ENCODE data around the gene TMEM39A. TPM values are rescaled to one million over a fixed set of nuclear protein-coding genes. Genes with fewer than 3 reads are reported as not detected.

Gene TMEM39A
- polyA plus RNA-seq, 3 donors, result 9.6 to 12.2 (median 11.6) TPM

DNA sequence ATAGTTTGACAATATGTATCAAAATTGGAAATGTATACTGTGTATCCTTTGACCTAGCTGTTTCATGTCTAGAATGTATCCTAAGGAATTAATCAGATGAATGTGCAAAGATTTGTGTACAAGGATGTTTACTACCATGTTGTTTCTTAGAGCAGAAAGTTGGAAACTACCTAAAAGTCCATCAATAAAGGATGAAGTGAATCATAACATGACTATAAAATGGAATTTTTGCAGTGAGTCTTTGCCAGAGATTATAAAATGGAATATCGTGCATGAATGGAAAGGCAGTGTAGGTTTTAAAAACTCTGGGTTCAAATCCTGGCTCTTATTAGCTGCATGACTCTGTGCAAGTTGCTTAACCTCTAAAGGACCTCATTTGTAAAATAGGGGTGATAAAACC, 19.7 kb upstream of the TMEM39A start:
- H3K4me3 ChIP-seq (replicated peaks in 1 of 3; ENCODE audit: low read depth in 2 of 3, low read length in 3 of 3), result no peak overlapping the region
- Mint-ChIP-seq H3K27ac (no peak overlapping the region), H3K27me3 (ENCODE audit: low read depth in 3 of 3) (no peaks in the 10 kb centered on the region), H3K4me1 (no peaks in the 10 kb centered on the region), H3K9me3 (no peaks in the 10 kb centered on the region), H3K4me3 (no peak overlapping the region), H3K36me3 (peaks cover 74 to 80% of the 10 kb centered on the region in 2 donors)
- no peak overlapping the region for H2AFZ ChIP-seq (ENCODE audit: insufficient read depth, low read depth, low read length, poor library complexity, severe bottlenecking)
- H3K9ac ChIP-seq (ENCODE audit: insufficient read depth, low read length, poor library complexity, severe bottlenecking), result no peak overlapping the region
- no peaks in the 10 kb centered on the region for H4K20me1 ChIP-seq (ENCODE audit: insufficient read depth, low read length)
- WGBS (ENCODE audit: insufficient coverage), result 100% methylated on average over 1 of the region's 1 CpG
- no peaks in the 10 kb centered on the region for H3K79me2 ChIP-seq (ENCODE audit: insufficient read depth, low read length)
- H3K9me3 ChIP-seq (replicated peaks in 1 of 2; ENCODE audit: control insufficient read depth in 1 of 2, insufficient read depth in 1 of 2, low read length in 2 of 2), result no peaks in the 10 kb centered on the region
- intact Hi-C loops (cut with micrococcal nuclease), result no loop called here
- no peak overlapping the region for H3K27ac ChIP-seq (ENCODE audit: low read depth in 1 of 2, low read length in 2 of 2)
- H3K27me3 ChIP-seq (ENCODE audit: control insufficient read depth in 2 of 2, insufficient read depth in 2 of 2, low read length in 2 of 2), result no peaks in the 10 kb centered on the region
- H3K4me1 ChIP-seq (ENCODE audit: control insufficient read depth in 1 of 2, insufficient read depth in 2 of 2, low read length in 2 of 2), result no peaks in the 10 kb centered on the region
- peaks cover 54 to 98% of the 10 kb centered on the region in 2 donors for H3K36me3 ChIP-seq (replicated peaks in 1 of 2; ENCODE audit: control insufficient read depth in 1 of 2, insufficient read depth in 2 of 2, low read length in 2 of 2)
- no peak for DNase-seq
- TF ChIP-seq, protein P1, sequence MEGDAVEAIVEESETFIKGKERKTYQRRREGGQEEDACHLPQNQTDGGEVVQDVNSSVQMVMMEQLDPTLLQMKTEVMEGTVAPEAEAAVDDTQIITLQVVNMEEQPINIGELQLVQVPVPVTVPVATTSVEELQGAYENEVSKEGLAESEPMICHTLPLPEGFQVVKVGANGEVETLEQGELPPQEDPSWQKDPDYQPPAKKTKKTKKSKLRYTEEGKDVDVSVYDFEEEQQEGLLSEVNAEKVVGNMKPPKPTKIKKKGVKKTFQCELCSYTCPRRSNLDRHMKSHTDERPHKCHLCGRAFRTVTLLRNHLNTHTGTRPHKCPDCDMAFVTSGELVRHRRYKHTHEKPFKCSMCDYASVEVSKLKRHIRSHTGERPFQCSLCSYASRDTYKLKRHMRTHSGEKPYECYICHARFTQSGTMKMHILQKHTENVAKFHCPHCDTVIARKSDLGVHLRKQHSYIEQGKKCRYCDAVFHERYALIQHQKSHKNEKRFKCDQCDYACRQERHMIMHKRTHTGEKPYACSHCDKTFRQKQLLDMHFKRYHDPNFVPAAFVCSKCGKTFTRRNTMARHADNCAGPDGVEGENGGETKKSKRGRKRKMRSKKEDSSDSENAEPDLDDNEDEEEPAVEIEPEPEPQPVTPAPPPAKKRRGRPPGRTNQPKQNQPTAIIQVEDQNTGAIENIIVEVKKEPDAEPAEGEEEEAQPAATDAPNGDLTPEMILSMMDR (IDR thresholded peaks at IDR 0.05), result no peak
- no peak overlapping the region for H3K4me2 ChIP-seq (replicated peaks; ENCODE audit: extremely low read depth, low read length, poor library complexity, severe bottlenecking)

DNA sequence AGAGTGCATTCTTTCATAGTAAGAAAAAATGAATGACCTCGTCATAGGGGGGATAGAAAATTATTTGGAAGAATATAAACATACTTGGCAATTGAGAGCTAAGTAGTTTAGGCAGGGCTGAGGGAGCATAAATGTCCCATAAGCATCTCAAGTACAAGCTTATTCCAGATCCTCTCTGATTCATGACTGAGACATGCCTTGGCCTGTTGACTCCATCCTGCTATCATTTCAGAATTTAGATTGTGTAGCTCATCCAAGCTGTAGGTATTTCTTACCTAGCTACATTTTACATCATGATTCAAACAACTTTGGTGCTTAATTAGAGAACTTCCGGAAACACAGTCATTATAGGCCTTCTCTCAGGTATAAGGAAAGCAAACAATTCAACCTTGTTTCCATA, 17.7 kb upstream of the TMEM39A start:
- no peak overlapping the region for H3K4me2 ChIP-seq (replicated peaks; ENCODE audit: extremely low read depth, low read length, poor library complexity, severe bottlenecking)
- H3K27ac ChIP-seq (ENCODE audit: low read depth in 1 of 2, low read length in 2 of 2), result no peak overlapping the region
- intact Hi-C loops (cut with micrococcal nuclease), result no loop called here
- H3K27me3 Mint-ChIP-seq (ENCODE audit: low read depth in 3 of 3), result no peaks in the 10 kb centered on the region
- peaks cover 0 to 1% (median 0%) of the 10 kb centered on the region in 7 donors for H3K9me3 Mint-ChIP-seq
- no peaks in the 10 kb centered on the region for H3K4me1 ChIP-seq (ENCODE audit: control insufficient read depth in 1 of 2, insufficient read depth in 2 of 2, low read length in 2 of 2)
- H3K27ac Mint-ChIP-seq, result no peak overlapping the region
- H3K4me3 Mint-ChIP-seq, result no peak overlapping the region
- WGBS (ENCODE audit: insufficient coverage), result no CpG with 5 or more reads among the region's 2 CpGs
- H4K20me1 ChIP-seq (ENCODE audit: insufficient read depth, low read length), result no peaks in the 10 kb centered on the region
- H3K36me3 Mint-ChIP-seq, result peaks cover 75 to 79% of the 10 kb centered on the region in 2 donors
- no peak for DNase-seq
- H3K4me1 Mint-ChIP-seq, result no peaks in the 10 kb centered on the region
- no peaks in the 10 kb centered on the region for H3K9me3 ChIP-seq (replicated peaks in 1 of 2; ENCODE audit: control insufficient read depth in 1 of 2, insufficient read depth in 1 of 2, low read length in 2 of 2)
- no peak overlapping the region for H3K9ac ChIP-seq (ENCODE audit: insufficient read depth, low read length, poor library complexity, severe bottlenecking)
- TF ChIP-seq, protein P1 (IDR thresholded peaks at IDR 0.05), result no peak
- H3K27me3 ChIP-seq (ENCODE audit: control insufficient read depth in 2 of 2, insufficient read depth in 2 of 2, low read length in 2 of 2), result no peaks in the 10 kb centered on the region
- H3K36me3 ChIP-seq (replicated peaks in 1 of 2; ENCODE audit: control insufficient read depth in 1 of 2, insufficient read depth in 2 of 2, low read length in 2 of 2), result peaks cover 55 to 100% of the 10 kb centered on the region in 2 donors
- no peak overlapping the region for H3K4me3 ChIP-seq (replicated peaks in 1 of 3; ENCODE audit: low read depth in 2 of 3, low read length in 3 of 3)
- no peaks in the 10 kb centered on the region for H3K79me2 ChIP-seq (ENCODE audit: insufficient read depth, low read length)
- H2AFZ ChIP-seq (ENCODE audit: insufficient read depth, low read depth, low read length, poor library complexity, severe bottlenecking), result no peak overlapping the region

Measured in CD14-positive monocyte (primary cell).